HCT116 (cell line): ENCODE measurements around the gene CTNND2. TPM values are rescaled to one million over a fixed set of nuclear protein-coding genes. Genes with fewer than 3 reads are reported as not detected.

Source experiments
- ATAC-seq: fragments of 200-7000 bp; cut with Tn5 transposase; 2 replicates; pipeline ENCODE4 v1.9.1; 2020; ENCODE audit warnings: mild to moderate bottlenecking, moderate library complexity
- BruUV-seq: library from RNA; stranded (reverse); fragments of 400-500 nt; replicated peaks from 2 replicates; lab custom pipeline; 2021; lab: Mats Ljungman, UMichigan
- CTCF ChIA-PET: fragments of 300-600 bp; sonication (Branson Sonifier 250); formaldehyde crosslinking; loops from one replicate; lab custom pipeline; 2021; ENCODE audit warnings: antibody characterized with exemption; lab: Charles Lee
- POLR2A ChIA-PET: fragments of 300-600, 350-600 bp; sonication (Branson Sonifier 250); formaldehyde crosslinking; loops from one replicate; lab custom pipeline; 2021; ENCODE audit warnings: antibody characterized with exemption; lab: Charles Lee
- RAD21 ChIA-PET, 2 experiments: fragments of 300-600 bp; sonication (Branson Sonifier 250); formaldehyde crosslinking; loops; one replicate each; lab custom pipeline; 2023; ENCODE audit warnings: low total read pairs in 2 of 2; ENCODE audit not compliant: uncharacterized antibody in 2 of 2, unreplicated experiment in 2 of 2, low non-redundant PET in 1 of 2; lab: Charles Lee
- DNase-seq: peaks from one replicate; pipeline ENCODE4 v3.0.0-alpha.2; 2010; ENCODE audit warnings: low read depth, low spot score
- H2AFZ ChIP-seq: fragments of 200-600 bp; shearing (Covaris generic), sonication (generic); 2 replicates; pipeline ENCODE4 v1.6.1; 2017; ENCODE audit warnings: low read depth, mixed run types, mixed read lengths, antibody characterized with exemption, low read length; ENCODE audit not compliant: poor library complexity, severe bottlenecking
- H3K27ac ChIP-seq: 2 replicates; pipeline ENCODE4 v1.5.1; 2012; ENCODE audit warnings: low read depth, low read length
- H3K27me3 ChIP-seq: fragments of 200-600 bp; sonication (generic); 2 replicates; pipeline ENCODE4 v1.6.1; 2016; ENCODE audit warnings: mixed run types, low read length, mixed read lengths; ENCODE audit not compliant: insufficient read depth
- H3K36me3 ChIP-seq, 2 experiments: fragments of 200-500 bp in 1 of 2; fragments of 200-600 bp in 1 of 2; sonication (Bioruptor generic) in 1 of 2; sonication (generic) in 1 of 2; 2 replicates each; pipeline versions ENCODE4 v1.5.1 to v1.6.1; 2014 to 2016; ENCODE audit warnings: low read length in 2 of 2, inconsistent platforms in 1 of 2, mixed read lengths in 1 of 2, mixed run types in 1 of 2; ENCODE audit not compliant: insufficient read depth in 2 of 2, control insufficient read depth in 1 of 2
- H3K4me1 ChIP-seq, 2 experiments: fragments of 200-600 bp in 1 of 2; sonication (generic) in 1 of 2; 2 replicates each; pipeline versions ENCODE4 v1.5.1 to v1.6.1; 2012 to 2017; ENCODE audit warnings: low read length in 2 of 2, inconsistent platforms in 1 of 2, mild to moderate bottlenecking in 1 of 2, mixed read lengths in 1 of 2, mixed run types in 1 of 2, moderate library complexity in 1 of 2; ENCODE audit not compliant: insufficient read depth in 2 of 2, control insufficient read depth in 1 of 2
- H3K4me2 ChIP-seq: fragments of 200-600 bp; sonication (generic); 2 replicates; pipeline ENCODE4 v1.6.1; 2017; ENCODE audit warnings: mixed run types, low read length, mixed read lengths
- H3K4me3 ChIP-seq, 2 experiments: fragments of 200-600 bp in 1 of 2; sonication (generic) in 1 of 2; replicated peaks in 1 of 2; 2 replicates each; pipeline ENCODE4 v1.5.1; 2011 to 2016; ENCODE audit warnings: low read length in 2 of 2, control low read depth in 1 of 2, low read depth in 1 of 2, mild to moderate bottlenecking in 1 of 2, mixed read lengths in 1 of 2, mixed run types in 1 of 2
- H3K79me2 ChIP-seq: fragments of 200-600 bp; sonication (generic); 2 replicates; pipeline ENCODE4 v1.6.1; 2017; ENCODE audit warnings: mild to moderate bottlenecking, mixed run types, low read length, moderate library complexity, mixed read lengths; ENCODE audit not compliant: insufficient read depth
- H3K9ac ChIP-seq: fragments of 200-600 bp; sonication (generic); 2 replicates; pipeline ENCODE4 v1.6.1; 2016; ENCODE audit warnings: low read length, mixed read lengths
- H3K9me2 ChIP-seq: fragments of 200-600 bp; sonication (generic), shearing (Covaris generic); 2 replicates; pipeline ENCODE4 v1.6.1; 2017; ENCODE audit warnings: mixed run types, mild to moderate bottlenecking, moderate library complexity; ENCODE audit not compliant: insufficient read depth
- H3K9me3 ChIP-seq, 2 experiments: fragments of 200-500 bp in 1 of 2; fragments of 200-600 bp in 1 of 2; sonication (Bioruptor generic) in 1 of 2; sonication (generic) in 1 of 2; 2 replicates each; pipeline ENCODE4 v1.6.1; 2014 to 2017; ENCODE audit warnings: low read length in 2 of 2, mixed read lengths in 2 of 2, inconsistent platforms in 1 of 2, low read depth in 1 of 2, mild to moderate bottlenecking in 1 of 2, mixed run types in 1 of 2, moderate library complexity in 1 of 2; ENCODE audit not compliant: control insufficient read depth in 1 of 2, insufficient read depth in 1 of 2
- H4K20me1 ChIP-seq: fragments of 200-600 bp; sonication (generic), shearing (Covaris generic); 2 replicates; pipeline ENCODE4 v1.6.1; 2017; ENCODE audit warnings: mixed run types, mild to moderate bottlenecking, moderate library complexity; ENCODE audit not compliant: insufficient read depth
- CBX3 ChIP-seq: IDR thresholded peaks from 2 replicates; pipeline ENCODE4 v1.6.1; 2012; ENCODE audit warnings: low read depth
- CEBPB ChIP-seq: IDR thresholded peaks from 2 replicates; pipeline ENCODE4 v1.6.1; 2012; ENCODE audit warnings: low read depth
- EGR1 ChIP-seq: IDR thresholded peaks from 2 replicates; pipeline ENCODE4 v1.6.1; 2012; ENCODE audit warnings: low read depth
- ELF1 ChIP-seq: IDR thresholded peaks from 2 replicates; pipeline ENCODE4 v1.6.1; 2012; ENCODE audit warnings: low read depth, borderline replicate concordance
- EZH2 ChIP-seq: fragments of 200-600 bp; sonication (generic); IDR thresholded peaks from 2 replicates; pipeline ENCODE4 v1.6.1; 2017; ENCODE audit warnings: antibody characterized with exemption, mixed run types
- EZH2phosphoT487 ChIP-seq: fragments of 200-600 bp; IDR thresholded peaks from 2 replicates; pipeline ENCODE4 v1.6.1; 2018; ENCODE audit warnings: antibody characterized with exemption, borderline replicate concordance
- FOSL1 ChIP-seq: IDR thresholded peaks from 2 replicates; pipeline ENCODE4 v1.6.1; 2012; ENCODE audit warnings: low read depth
- JUND ChIP-seq: IDR thresholded peaks from 2 replicates; pipeline ENCODE4 v1.6.1; 2012
- POLR2A ChIP-seq: IDR thresholded peaks from 2 replicates; pipeline ENCODE4 v1.7.0; 2011; ENCODE audit warnings: borderline replicate concordance; ENCODE audit not compliant: insufficient read depth, insufficient read length; ENCODE audit errors: extremely low read depth
- RAD21 ChIP-seq: IDR thresholded peaks from 2 replicates; pipeline ENCODE4 v1.6.1; 2012; ENCODE audit warnings: low read depth, mild to moderate bottlenecking
- SP1 ChIP-seq: IDR thresholded peaks from 2 replicates; pipeline ENCODE4 v1.6.1; 2012; ENCODE audit warnings: low read depth
- TCF7L2 ChIP-seq: IDR thresholded peaks from 2 replicates; pipeline ENCODE4 v1.7.0; 2011; ENCODE audit warnings: borderline replicate concordance, inconsistent platforms; ENCODE audit not compliant: insufficient read depth, insufficient read length; ENCODE audit errors: extremely low read depth
- YY1 ChIP-seq: IDR thresholded peaks from 2 replicates; pipeline ENCODE4 v1.6.1; 2011; ENCODE audit warnings: low read length, low read depth, moderate library complexity, mild to moderate bottlenecking; ENCODE audit not compliant: insufficient replicate concordance; ENCODE audit errors: extremely low read depth
- ZFX ChIP-seq: fragments of 450-650 bp; IDR thresholded peaks from 2 replicates; pipeline ENCODE4 v1.6.1; 2017
- intact Hi-C: fragments of 100-400 bp; cut with micrococcal nuclease; formaldehyde crosslinking; loops from 2 replicates; pipeline ENCODE4 v1.10.0; 2022
- total RNA-seq: library from RNA; stranded (reverse); gene quantifications from one replicate; pipeline ENCODE4 v1.2.1, GENCODE V29; 2021; ENCODE audit not compliant: unreplicated experiment
- TF ChIP-seq, protein P1 (sequence below), 3 experiments: fragments of 200-600 bp in 1 of 3; sonication (generic) in 1 of 3; IDR thresholded peaks in 2 of 3; conservative IDR thresholded peaks in 1 of 3; 2 replicates each; pipeline ENCODE4 v1.5.1; 2012 to 2017; ENCODE audit warnings: low read depth in 2 of 3, low read length in 2 of 3, antibody characterized with exemption in 1 of 3, borderline replicate concordance in 1 of 3, control low read depth in 1 of 3, mild to moderate bottlenecking in 1 of 3, mixed read lengths in 1 of 3, mixed run types in 1 of 3, moderate library complexity in 1 of 3; ENCODE audit not compliant: insufficient read depth in 1 of 3
- TF ChIP-seq, protein P2 (sequence below): IDR thresholded peaks from 2 replicates; pipeline ENCODE4 v1.6.1; 2012; ENCODE audit warnings: low read depth
- TF ChIP-seq, protein P3 (sequence below): IDR thresholded peaks from 2 replicates; pipeline ENCODE4 v1.6.1; 2011; ENCODE audit warnings: mild to moderate bottlenecking, low read length, moderate library complexity; ENCODE audit not compliant: insufficient replicate concordance; ENCODE audit errors: extremely low read depth

Gene CTNND2
- total RNA-seq, 1 experiment from 2014 or later: not detected

DNA sequence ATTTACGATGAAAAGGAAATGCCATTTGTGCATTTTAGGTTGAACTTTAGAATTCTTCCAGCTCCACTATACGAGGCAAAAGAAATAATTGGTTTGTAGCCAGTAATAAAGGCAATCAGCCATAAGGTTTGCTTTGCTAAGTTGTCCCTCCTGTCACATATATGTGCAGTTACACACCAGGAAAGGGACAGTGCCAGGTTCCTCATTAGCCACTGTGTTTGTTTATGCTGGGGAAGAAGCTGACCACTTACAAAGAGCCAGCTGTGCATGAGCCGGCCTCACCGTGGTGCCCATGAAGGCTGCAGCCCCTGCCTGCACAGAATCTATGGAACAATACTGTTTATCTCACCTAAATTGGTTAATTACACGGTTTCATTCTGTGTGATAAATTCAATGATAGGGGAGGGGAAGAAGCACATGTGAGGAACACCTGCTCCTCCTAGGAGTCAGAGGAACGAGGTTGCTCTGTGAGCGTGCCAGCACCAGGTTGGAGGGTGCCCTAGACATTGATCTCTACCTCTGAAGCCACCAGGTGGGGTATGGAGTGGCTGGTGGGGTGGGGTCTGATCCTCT is 969.4 kb downstream of the CTNND2 start:
- DNase-seq: no peak
- Histone ChIP-seq H3K4me2 (no peak overlapping the region), H3K79me2 (no peaks in the 10 kb centered on the region), H3K4me1 (no peaks in the 10 kb centered on the region), H3K9me2 (no peaks in the 10 kb centered on the region)
- RAD21 ChIA-PET: no interaction called here
- TF ChIP-seq ZFX: no peak
- TF ChIP-seq TCF7L2: no peak
- no peak for TF ChIP-seq FOSL1
- TF ChIP-seq RAD21: no peak
- TF ChIP-seq, protein P1, sequence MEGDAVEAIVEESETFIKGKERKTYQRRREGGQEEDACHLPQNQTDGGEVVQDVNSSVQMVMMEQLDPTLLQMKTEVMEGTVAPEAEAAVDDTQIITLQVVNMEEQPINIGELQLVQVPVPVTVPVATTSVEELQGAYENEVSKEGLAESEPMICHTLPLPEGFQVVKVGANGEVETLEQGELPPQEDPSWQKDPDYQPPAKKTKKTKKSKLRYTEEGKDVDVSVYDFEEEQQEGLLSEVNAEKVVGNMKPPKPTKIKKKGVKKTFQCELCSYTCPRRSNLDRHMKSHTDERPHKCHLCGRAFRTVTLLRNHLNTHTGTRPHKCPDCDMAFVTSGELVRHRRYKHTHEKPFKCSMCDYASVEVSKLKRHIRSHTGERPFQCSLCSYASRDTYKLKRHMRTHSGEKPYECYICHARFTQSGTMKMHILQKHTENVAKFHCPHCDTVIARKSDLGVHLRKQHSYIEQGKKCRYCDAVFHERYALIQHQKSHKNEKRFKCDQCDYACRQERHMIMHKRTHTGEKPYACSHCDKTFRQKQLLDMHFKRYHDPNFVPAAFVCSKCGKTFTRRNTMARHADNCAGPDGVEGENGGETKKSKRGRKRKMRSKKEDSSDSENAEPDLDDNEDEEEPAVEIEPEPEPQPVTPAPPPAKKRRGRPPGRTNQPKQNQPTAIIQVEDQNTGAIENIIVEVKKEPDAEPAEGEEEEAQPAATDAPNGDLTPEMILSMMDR (IDR thresholded peaks at IDR 0.05 in 2 of 3, conservative IDR thresholded peaks at IDR 0.05 in 1 of 3; ENCODE audit: borderline replicate concordance in 1 of 3, insufficient read depth in 1 of 3, low read depth in 2 of 3, low read length in 2 of 3): no peak
- TF ChIP-seq JUND: no peak
- TF ChIP-seq EZH2: no peak
- TF ChIP-seq POLR2A: no peak
- no peak for TF ChIP-seq EGR1
- no peak for TF ChIP-seq CEBPB
- TF ChIP-seq EZH2phosphoT487: no peak
- TF ChIP-seq ELF1: no peak
- TF ChIP-seq, protein P2, sequence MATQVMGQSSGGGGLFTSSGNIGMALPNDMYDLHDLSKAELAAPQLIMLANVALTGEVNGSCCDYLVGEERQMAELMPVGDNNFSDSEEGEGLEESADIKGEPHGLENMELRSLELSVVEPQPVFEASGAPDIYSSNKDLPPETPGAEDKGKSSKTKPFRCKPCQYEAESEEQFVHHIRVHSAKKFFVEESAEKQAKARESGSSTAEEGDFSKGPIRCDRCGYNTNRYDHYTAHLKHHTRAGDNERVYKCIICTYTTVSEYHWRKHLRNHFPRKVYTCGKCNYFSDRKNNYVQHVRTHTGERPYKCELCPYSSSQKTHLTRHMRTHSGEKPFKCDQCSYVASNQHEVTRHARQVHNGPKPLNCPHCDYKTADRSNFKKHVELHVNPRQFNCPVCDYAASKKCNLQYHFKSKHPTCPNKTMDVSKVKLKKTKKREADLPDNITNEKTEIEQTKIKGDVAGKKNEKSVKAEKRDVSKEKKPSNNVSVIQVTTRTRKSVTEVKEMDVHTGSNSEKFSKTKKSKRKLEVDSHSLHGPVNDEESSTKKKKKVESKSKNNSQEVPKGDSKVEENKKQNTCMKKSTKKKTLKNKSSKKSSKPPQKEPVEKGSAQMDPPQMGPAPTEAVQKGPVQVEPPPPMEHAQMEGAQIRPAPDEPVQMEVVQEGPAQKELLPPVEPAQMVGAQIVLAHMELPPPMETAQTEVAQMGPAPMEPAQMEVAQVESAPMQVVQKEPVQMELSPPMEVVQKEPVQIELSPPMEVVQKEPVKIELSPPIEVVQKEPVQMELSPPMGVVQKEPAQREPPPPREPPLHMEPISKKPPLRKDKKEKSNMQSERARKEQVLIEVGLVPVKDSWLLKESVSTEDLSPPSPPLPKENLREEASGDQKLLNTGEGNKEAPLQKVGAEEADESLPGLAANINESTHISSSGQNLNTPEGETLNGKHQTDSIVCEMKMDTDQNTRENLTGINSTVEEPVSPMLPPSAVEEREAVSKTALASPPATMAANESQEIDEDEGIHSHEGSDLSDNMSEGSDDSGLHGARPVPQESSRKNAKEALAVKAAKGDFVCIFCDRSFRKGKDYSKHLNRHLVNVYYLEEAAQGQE: no peak
- TF ChIP-seq SP1: no peak
- no peak for TF ChIP-seq CBX3
- TF ChIP-seq YY1: no peak
- TF ChIP-seq, protein P3, sequence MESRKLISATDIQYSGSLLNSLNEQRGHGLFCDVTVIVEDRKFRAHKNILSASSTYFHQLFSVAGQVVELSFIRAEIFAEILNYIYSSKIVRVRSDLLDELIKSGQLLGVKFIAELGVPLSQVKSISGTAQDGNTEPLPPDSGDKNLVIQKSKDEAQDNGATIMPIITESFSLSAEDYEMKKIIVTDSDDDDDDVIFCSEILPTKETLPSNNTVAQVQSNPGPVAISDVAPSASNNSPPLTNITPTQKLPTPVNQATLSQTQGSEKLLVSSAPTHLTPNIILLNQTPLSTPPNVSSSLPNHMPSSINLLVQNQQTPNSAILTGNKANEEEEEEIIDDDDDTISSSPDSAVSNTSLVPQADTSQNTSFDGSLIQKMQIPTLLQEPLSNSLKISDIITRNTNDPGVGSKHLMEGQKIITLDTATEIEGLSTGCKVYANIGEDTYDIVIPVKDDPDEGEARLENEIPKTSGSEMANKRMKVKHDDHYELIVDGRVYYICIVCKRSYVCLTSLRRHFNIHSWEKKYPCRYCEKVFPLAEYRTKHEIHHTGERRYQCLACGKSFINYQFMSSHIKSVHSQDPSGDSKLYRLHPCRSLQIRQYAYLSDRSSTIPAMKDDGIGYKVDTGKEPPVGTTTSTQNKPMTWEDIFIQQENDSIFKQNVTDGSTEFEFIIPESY: no peak
- TF ChIP-seq, all 23 proteins: peak for 0
- Histone ChIP-seq H4K20me1 (no peaks in the 10 kb centered on the region), H3K9ac (no peak overlapping the region), H3K36me3 (no peaks in the 10 kb centered on the region), H3K9me3 (no peaks in the 10 kb centered on the region), H2AFZ (no peak overlapping the region), H3K27me3 (peaks cover 20% of the 10 kb centered on the region), H3K27ac (no peak overlapping the region), H3K4me3 (no peak overlapping the region)
- ChIA-PET CTCF (no interaction called here), POLR2A (no interaction called here)
- no TSS peak for BruUV-seq
- ATAC-seq: no peak
- intact Hi-C loops: no loop called here
